Mesodermal cell (in vitro differentiated cells): ENCODE measurements around the gene CDC42EP4.

Experiments
- H3K27ac ChIP-seq: 2 replicates; pipeline ENCODE4 v1.7.0; 2013; ENCODE audit warnings: mild to moderate bottlenecking, low read depth, low read length, moderate library complexity; ENCODE audit not compliant: severe bottlenecking
- H3K36me3 ChIP-seq: 2 replicates; pipeline ENCODE4 v1.7.1; 2013; ENCODE audit warnings: mild to moderate bottlenecking, low read length, moderate library complexity; ENCODE audit not compliant: control insufficient read depth, insufficient read depth
- H3K4me1 ChIP-seq: one replicate; pipeline ENCODE4 v1.7.1; 2013; ENCODE audit warnings: mild to moderate bottlenecking, low read length; ENCODE audit not compliant: insufficient read depth, control insufficient read depth, poor library complexity, severe bottlenecking
- H3K4me3 ChIP-seq: 2 replicates; pipeline ENCODE4 v1.7.0; 2013; ENCODE audit warnings: low read length, control low read depth, mild to moderate bottlenecking; ENCODE audit not compliant: insufficient read depth, poor library complexity, severe bottlenecking; ENCODE audit errors: extremely low read depth
- H3K9me3 ChIP-seq: 2 replicates; pipeline ENCODE4 v1.7.1; 2013; ENCODE audit warnings: mild to moderate bottlenecking, low read length, moderate library complexity; ENCODE audit not compliant: control insufficient read depth
- WGBS, 2 experiments: methylation state at CpG; one replicate each; pipeline ENCODE4 v1.1.5; 2013; ENCODE audit warnings: missing lambda C conversion rate in 2 of 2; ENCODE audit not compliant: insufficient coverage in 2 of 2; 5-methylcytosine and 5-hydroxymethylcytosine counted together

The CDC42EP4 gene

GRCh38 chr17:73285916-73286862 is 25.6 kb downstream of the CDC42EP4 start:
- Histone ChIP-seq H3K4me1 (peaks cover 53% of the 10 kb centered on the region), H3K27ac (no peak overlapping the region), H3K9me3 (no peaks in the 10 kb centered on the region), H3K36me3 (peaks cover 32% of the 10 kb centered on the region), H3K4me3 (no peak overlapping the region)
- WGBS, 2 experiments: 97% methylated on average over 42 to 52 of the region's 52 CpGs

DNA sequence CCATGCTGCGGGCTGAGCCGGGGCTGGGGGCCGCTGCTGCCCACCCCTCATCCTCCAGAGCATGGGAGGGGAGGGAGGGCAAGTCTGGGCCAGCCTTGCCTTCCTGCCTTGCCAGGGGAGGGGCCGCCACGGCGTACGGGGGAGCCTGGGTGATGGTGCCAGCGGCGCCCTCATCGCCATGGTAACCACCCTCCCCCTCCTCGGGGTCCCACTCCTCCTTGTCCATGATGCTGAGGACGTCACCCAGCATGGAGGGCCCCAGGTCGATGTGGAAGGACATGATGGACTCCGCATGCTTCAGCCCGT is 26.2 kb downstream of the CDC42EP4 start:
- peaks cover 46% of the 10 kb centered on the region for H3K4me1 ChIP-seq
- H3K4me3 ChIP-seq: no peak overlapping the region
- H3K9me3 ChIP-seq: no peaks in the 10 kb centered on the region
- WGBS, 2 experiments: 92 to 97% methylated on average over 6 to 10 of the region's 15 CpGs
- peak overlapping the region; percentile 23 for H3K27ac ChIP-seq
- H3K36me3 ChIP-seq: peaks cover 32% of the 10 kb centered on the region

DNA sequence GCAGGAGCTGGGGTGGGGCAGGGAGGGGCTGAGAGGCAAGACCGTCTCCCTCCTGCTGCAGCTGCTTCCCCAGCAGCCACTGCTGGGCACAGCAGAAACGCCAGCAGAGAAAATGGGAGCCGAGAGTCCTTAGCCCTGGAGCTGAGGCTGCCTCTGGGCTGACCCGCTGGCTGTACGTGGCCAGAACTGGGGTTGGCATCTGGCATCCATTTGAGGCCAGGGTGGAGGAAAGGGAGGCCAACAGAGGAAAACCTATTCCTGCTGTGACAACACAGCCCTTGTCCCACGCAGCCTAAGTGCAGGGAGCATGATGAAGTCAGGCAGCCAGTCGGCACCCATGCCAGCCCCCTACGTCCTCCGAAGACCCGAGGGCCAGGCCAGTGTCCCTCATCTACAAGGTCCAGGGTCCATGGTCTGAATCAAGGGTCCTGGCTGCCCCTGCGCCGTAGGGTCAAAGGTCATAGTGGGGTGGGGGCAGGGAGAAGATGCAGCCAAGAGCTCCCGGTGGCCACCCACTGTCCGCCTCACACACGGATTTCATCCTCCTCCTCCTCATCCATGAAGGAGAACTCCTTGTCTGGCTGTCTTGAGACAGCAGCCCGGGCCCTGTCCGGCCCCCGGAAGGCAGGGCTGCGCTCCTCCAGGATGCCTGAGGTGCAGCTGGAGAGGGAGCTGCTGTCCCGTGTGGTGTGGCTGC is 26.7 kb downstream of the CDC42EP4 start:
- Histone ChIP-seq H3K9me3 (no peaks in the 10 kb centered on the region), H3K4me3 (no peak overlapping the region), H3K27ac (peak overlapping the region; percentile 76), H3K36me3 (peaks cover 32% of the 10 kb centered on the region), H3K4me1 (peaks cover 41% of the 10 kb centered on the region)
- WGBS, 2 experiments: 89 to 90% methylated on average over 14 to 18 of the region's 20 CpGs

- Histone ChIP-seq H3K36me3 (peaks cover 32% of the 10 kb centered on the region), H3K4me1 (peaks cover 37% of the 10 kb centered on the region), H3K27ac (peak overlapping the region; percentile 76), H3K4me3 (no peak overlapping the region), H3K9me3 (no peaks in the 10 kb centered on the region)
- 86 to 100% methylated on average over 1 to 2 of the region's 8 CpGs for WGBS, 2 experiments
Observed at GRCh38 chr17:73284354-73284753, 27.4 kb downstream of the CDC42EP4 start.

- H3K9me3 ChIP-seq: no peaks in the 10 kb centered on the region
- no peak overlapping the region for H3K4me3 ChIP-seq
- H3K36me3 ChIP-seq: peaks cover 32% of the 10 kb centered on the region
- H3K27ac ChIP-seq: peak overlapping the region; percentile 76
- H3K4me1 ChIP-seq: peaks cover 37% of the 10 kb centered on the region
- WGBS, 2 experiments: 14 to 20% methylated on average over 7 to 8 of the region's 10 CpGs
Observed at GRCh38 chr17:73283841-73284282, 27.9 kb downstream of the CDC42EP4 start.

DNA sequence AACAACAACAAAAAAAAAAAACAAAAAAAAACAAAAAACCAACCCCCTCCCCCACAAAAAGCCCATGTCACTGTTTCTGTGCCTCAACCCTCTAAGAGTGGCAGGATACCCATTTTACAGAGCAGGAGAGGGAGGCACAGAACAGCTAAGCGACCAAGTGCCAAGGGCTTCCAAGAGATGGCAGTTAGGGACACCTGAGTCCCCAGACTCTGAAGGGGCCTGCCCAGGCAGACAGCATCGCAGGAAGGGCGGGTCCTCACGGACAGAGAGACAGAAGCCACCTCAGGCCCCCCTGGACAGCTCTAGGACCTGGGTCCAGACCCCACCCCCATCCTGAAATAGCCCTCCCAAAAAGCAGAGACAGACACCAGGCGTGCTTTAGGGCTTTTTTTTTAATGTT is 28.6 kb downstream of the CDC42EP4 start:
- Histone ChIP-seq H3K4me1 (peaks cover 37% of the 10 kb centered on the region), H3K4me3 (no peak overlapping the region), H3K27ac (peak overlapping the region; percentile 76), H3K9me3 (no peaks in the 10 kb centered on the region), H3K36me3 (peaks cover 32% of the 10 kb centered on the region)
- WGBS, 2 experiments: 96% methylated on average over 3 to 4 of the region's 5 CpGs

- WGBS, 2 experiments: 94 to 97% methylated on average over 7 to 8 of the region's 9 CpGs
- no peak overlapping the region for H3K27ac ChIP-seq
- peaks cover 32% of the 10 kb centered on the region for H3K36me3 ChIP-seq
- H3K9me3 ChIP-seq: no peaks in the 10 kb centered on the region
- peaks cover 37% of the 10 kb centered on the region for H3K4me1 ChIP-seq
- H3K4me3 ChIP-seq: no peak overlapping the region
Observed at GRCh38 chr17:73282629-73283028, 29.2 kb downstream of the CDC42EP4 start.

DNA sequence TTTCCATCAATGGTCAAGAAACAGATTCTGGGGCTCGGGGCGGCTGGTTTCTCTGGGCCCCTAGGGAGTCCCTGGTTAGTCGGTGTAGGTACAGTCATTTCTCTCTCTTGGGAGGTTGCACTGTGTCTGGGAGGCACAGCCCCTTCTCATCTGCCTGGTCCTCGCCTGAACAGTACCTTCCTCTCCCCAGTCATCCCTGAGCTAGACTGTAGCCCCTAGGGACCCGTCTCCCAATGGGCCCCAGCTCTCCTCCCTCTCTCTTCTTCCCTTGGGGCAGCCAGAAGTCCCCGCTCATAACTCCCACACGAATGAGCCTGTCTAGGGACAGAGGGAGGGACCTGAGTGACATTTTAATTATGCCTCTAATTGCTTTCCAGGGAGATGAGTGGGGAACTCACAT is 29.9 kb downstream of the CDC42EP4 start:
- no peaks in the 10 kb centered on the region for H3K9me3 ChIP-seq
- peaks cover 33% of the 10 kb centered on the region for H3K4me1 ChIP-seq
- peaks cover 30% of the 10 kb centered on the region for H3K36me3 ChIP-seq
- no peak overlapping the region for H3K27ac ChIP-seq
- H3K4me3 ChIP-seq: no peak overlapping the region
- WGBS, 2 experiments: 97 to 100% methylated on average over 1 to 5 of the region's 7 CpGs

- no peaks in the 10 kb centered on the region for H3K9me3 ChIP-seq
- WGBS, 2 experiments: 100% methylated on average over 12 of the region's 12 CpGs
Observed at GRCh38 chr17:73280191-73280590, 31.6 kb downstream of the CDC42EP4 start.

DNA sequence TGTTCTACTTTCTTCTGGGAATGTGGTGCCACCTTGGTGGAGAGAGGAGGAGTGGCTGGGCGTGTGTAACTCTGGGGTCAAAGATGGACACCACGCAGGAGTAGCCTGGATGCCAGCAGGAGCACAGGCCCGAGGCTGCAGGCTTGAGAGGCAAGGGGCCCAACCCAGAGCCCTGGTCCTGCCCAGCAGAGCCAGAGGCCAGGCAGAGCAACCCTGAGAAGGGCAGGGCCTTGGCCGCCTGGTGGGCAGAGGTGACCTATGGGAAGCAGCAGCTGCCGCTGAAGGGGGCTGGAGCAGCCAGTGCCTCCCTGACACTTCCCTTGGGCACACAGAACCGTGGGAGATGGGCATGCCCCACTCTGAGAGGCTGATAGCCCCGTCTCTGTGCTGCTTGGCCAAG is 32.1 kb downstream of the CDC42EP4 start:
- WGBS, 2 experiments: 90 to 100% methylated on average over 5 to 6 of the region's 7 CpGs
- H3K4me1 ChIP-seq: peaks cover 17% of the 10 kb centered on the region
- no peak overlapping the region for H3K4me3 ChIP-seq
- H3K36me3 ChIP-seq: peaks cover 9% of the 10 kb centered on the region
- no peaks in the 10 kb centered on the region for H3K9me3 ChIP-seq
- no peak overlapping the region for H3K27ac ChIP-seq

More at GRCh38 chr17:73280191-73280590, 31.6 kb downstream of the CDC42EP4 start:
- H3K27ac ChIP-seq: no peak overlapping the region
- H3K4me1 ChIP-seq: peaks cover 21% of the 10 kb centered on the region
- peaks cover 13% of the 10 kb centered on the region for H3K36me3 ChIP-seq
- no peak overlapping the region for H3K4me3 ChIP-seq
